Stimulated activated CD8-positive, alpha-beta memory T cell treated with anti-CD3 and anti-CD28 coated beads, Interleukin-15, amount 100 ng/mL, for 4 hours (primary cell): Measurements from ENCODE around the gene SLC17A5.
"Not testable (repeated sequence)": the region's sequence is repeated elsewhere in the genome, so short reads cannot be mapped to it uniquely, and the experiment has no call there.

ENCODE experiments used
- DNase-seq, 2 donors: peaks; one replicate each; pipeline ENCODE4 v3.0.0-alpha.2; 2020; ENCODE audit warnings: low read depth in 2 of 2

SLC17A5 gene

GRCh38 chr6:73565767-73566485, 87.9 kb downstream of the SLC17A5 start:
- no peak for DNase-seq

DNA sequence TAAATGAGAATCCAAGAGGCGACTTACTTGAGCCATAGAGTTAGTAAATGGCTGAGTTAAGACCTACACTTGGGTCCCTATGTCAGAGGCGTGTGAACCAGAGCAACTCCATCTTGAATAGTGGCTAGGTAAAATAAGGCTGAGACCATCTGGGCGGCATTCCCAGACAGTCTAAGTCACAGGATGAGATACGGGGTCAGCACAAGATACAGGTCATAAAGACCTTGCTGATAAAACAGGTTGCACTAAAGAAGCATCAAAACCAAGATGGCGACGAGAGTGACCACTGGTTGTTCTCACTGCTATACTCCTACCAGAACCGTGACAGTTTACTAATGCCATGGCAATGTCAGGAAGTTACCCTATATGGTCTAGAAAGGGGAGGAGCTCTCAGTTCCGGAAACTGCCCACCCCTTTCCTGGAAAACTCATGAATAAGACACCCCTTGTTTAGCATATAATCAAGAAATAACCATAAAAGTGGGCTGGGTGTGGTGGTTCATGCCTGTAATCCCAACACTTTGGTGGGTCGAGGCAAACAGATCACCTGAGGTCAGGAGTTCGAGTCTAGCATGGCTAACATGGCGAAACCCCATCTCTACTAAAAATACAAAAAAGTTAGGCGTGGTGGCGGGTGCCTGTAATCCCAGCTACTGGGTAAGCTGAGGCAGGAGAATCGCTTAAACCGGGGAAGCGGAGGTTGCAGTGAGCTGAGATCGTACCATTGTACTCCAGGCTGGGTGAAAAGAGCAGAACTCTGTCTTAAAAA, 89.0 kb downstream of the SLC17A5 start:
- no peak for DNase-seq

DNA sequence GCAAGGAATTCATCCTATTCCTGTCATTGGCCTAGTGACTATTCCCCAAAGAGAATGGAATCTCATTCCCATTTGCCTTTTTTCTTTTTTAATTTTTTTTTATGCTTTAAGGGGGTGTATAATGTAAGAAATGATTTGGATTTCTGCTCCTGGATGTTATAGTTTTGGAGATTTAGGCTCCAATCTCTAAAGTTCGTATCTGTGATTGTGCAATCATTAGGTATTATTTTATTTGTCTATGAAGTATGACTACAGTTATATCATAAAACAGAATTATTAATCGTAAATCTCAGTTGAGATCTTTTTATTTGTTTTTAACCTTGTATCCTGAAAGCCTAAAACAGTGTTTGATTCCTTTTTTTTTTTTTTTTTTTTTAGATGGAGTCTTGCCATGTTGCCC, 91.2 kb downstream of the SLC17A5 start:
- DNase-seq: no peak

DNA sequence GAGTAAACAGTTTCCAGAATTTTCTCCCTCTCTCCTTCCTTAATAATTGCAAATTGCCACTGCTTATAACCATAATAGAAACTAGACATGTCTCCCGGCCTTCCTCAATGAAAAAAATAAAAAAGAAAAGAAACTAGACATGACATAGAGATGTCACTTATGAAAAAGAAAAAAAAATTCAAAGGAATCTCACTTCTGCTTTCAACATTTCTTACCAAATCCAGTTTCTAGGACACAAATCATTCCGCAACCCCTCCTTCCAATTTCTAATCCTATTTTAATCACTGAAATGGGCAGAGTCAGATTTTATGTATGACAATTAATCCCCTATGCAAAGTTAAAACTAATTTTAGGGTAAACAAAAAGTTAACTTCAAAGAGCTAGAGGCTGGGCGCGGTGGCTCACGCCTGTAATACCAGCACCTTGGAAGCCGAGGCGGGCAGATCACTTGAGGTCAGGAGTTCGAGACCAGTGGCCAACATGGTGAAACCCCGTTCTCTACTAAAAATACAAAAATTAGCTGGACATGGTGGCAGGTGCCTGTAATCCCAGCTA, 92.9 kb downstream of the SLC17A5 start:
- no peak for DNase-seq

DNA sequence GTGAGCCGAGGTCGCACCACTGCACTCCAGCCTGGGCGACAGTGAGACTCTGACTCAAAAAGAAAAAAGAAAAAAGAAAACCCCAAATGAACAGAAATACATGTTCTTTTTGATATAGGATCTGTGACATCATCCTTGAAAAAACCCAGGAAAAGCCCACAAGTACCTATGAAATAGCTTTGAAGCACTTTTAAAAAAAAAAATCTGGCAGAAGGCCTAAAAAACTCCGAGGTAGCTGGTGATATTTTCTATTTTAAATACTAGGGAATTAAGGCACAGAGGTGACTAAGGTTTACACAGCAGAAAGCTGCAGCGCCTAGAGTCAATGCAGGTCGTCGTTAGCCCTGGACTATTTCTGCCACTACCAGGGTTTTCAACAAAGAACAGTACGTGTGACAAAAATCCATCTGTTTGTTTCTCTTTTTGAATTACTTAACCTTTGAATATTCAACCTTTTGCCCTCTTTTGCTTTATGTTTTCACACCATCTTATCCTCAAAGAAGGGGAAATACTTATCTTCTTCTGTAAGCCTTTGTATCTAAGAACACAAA, 93.5 kb downstream of the SLC17A5 start:
- DNase-seq: no peak

GRCh38 chr6:73559399-73559794, 94.4 kb downstream of the SLC17A5 start:
- DNase-seq: not testable (repeated sequence)

DNA sequence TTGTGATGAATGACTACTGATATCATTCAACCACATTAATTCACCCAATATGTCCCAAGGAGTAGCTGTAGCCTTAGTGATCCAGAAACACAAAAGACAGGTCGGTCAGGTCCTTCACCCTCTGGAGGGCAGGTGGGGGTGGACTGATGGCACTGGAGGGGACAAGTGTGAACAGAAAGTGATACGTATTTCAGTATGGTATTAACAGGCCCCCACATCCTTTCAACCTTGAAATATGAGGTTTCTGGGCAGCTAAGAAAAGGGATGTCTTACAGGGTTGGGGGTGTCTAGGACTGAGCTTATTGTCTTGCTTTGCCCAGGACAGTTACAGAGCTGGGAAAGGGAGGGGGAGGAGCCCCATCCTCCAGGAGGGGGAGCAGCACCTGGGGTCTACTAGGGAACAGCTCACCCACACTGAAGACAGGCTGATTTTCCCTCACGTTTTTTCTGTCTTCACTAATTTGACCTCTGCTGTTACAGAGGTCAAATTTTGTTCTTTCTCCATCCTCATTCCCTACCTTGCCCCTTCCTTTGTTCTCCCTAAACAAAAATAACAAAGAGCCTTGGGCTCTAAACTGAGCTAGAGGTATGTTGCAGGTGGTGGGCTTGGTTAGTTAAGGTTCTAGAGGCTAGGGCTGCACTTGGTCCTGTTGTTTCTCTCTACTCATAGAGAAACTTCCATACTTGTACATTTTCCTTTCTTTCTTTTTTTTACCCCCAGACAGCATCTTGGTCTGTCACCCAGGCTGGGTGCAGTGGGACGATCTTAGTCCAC, 95.0 kb downstream of the SLC17A5 start:
- no peak for DNase-seq

GRCh38 chr6:73556836-73557235, 97.0 kb downstream of the SLC17A5 start:
- DNase-seq: no peak

DNA sequence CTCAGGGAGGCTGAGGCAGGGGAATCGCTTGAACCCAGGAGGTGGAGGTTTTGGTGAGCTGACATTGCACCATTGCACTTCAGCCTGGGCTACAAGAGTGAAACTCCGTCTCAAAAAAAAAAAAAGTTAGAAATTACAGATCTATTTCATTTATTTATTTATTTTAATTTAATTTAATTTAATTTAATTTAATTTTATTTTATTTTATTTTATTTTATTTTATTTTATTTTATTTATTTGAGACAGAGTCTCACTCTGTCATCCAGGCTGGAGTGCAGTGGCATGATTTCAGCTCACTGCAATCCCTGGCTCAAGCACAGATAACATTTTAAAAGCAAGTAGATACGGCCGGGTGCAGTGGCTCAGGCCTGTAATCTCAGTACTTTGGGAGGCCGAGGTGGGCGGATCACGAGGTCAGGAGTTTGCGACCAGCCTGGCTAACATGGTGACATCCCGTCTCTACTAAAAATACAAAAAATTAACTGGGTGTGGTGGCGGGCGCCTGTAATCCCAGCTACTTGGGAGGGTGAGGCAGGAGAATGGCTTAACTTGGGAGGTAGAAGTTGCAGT, 98.3 kb downstream of the SLC17A5 start:
- not testable (repeated sequence) for DNase-seq

DNA sequence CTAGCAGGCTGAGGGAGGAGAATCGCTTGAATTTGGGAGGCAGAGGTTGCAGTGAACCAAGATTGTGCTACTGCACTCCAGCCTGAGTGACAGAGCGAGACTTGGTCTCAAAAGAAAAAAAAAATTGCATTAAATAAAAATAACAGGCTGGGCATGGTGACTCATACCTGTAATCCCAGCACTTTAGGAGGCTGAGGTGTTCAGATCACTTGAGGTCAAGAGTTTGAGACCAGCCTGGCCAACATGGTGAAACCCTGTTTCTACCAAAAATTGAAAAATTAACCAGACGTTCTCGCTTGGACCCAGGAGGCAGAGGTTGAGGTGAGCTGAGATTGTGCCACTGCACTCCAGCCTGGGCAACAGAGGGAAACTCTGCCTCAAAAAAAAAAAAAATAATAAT, 102.7 kb downstream of the SLC17A5 start:
- DNase-seq: not testable (repeated sequence)

GRCh38 chr6:73548458-73549446, 105.0 kb downstream of the SLC17A5 start:
- no peak for DNase-seq

GRCh38 chr6:73547036-73547435, 106.8 kb downstream of the SLC17A5 start:
- DNase-seq: no peak
